Lung (tissue), 12 donors: Measurements from ENCODE around the gene FAM47E. TPM values are rescaled to one million over a fixed set of nuclear protein-coding genes. Genes with fewer than 3 reads are reported as not detected.
A peak's percentile ranks its signal among the peaks of the same experiment; 100 is the strongest.

ENCODE experiments used
- ATAC-seq: fragments of 200-7000 bp; cut with Tn5 transposase; one replicate; pipeline ENCODE4 v1.9.1; 2020; ENCODE audit warnings: moderate number of reproducible peaks; ENCODE audit not compliant: insufficient read depth, low FRiP score
- DNase-seq, 3 donors: peaks; one replicate each; pipeline ENCODE4 v3.0.0-alpha.2; 2013 to 2017
- H3K27ac ChIP-seq, 2 donors: one replicate each; pipeline ENCODE4 v1.5.1; 2013; ENCODE audit warnings: mild to moderate bottlenecking in 2 of 2, moderate library complexity in 2 of 2, control low read depth in 1 of 2, inconsistent platforms in 1 of 2, low read depth in 1 of 2, low read length in 1 of 2
- H3K27me3 ChIP-seq, 3 donors: one replicate each; pipeline ENCODE4 v1.5.1; 2013; ENCODE audit warnings: low read length in 2 of 3; ENCODE audit not compliant: control insufficient read depth in 3 of 3, insufficient read depth in 3 of 3
- H3K36me3 ChIP-seq, 4 donors: one replicate each; pipeline ENCODE4 v1.5.1; 2013; ENCODE audit warnings: low read length in 4 of 4, mild to moderate bottlenecking in 1 of 4, moderate library complexity in 1 of 4; ENCODE audit not compliant: control insufficient read depth in 4 of 4, insufficient read depth in 4 of 4
- H3K4me1 ChIP-seq, 5 donors: one replicate each; pipeline ENCODE4 v1.5.1; 2013; ENCODE audit warnings: low read length in 5 of 5, mild to moderate bottlenecking in 2 of 5, moderate library complexity in 1 of 5; ENCODE audit not compliant: control insufficient read depth in 5 of 5, insufficient read depth in 5 of 5
- H3K4me3 ChIP-seq: one replicate; pipeline ENCODE4 v1.5.1; 2013; ENCODE audit warnings: mild to moderate bottlenecking, control low read depth, moderate library complexity
- H3K9ac ChIP-seq, 2 donors: one replicate each; pipeline ENCODE4 v1.5.1; 2013; ENCODE audit warnings: low read length in 2 of 2, control low read depth in 1 of 2; ENCODE audit not compliant: insufficient read depth in 1 of 2
- H3K9me3 ChIP-seq, 4 donors: one replicate each; pipeline ENCODE4 v1.5.1; 2013; ENCODE audit warnings: low read length in 3 of 4, mild to moderate bottlenecking in 1 of 4, moderate library complexity in 1 of 4; ENCODE audit not compliant: control insufficient read depth in 4 of 4, insufficient read depth in 3 of 4
- CTCF ChIP-seq: IDR thresholded peaks from 2 replicates; pipeline ENCODE4 v1.5.1; 2012; ENCODE audit warnings: mild to moderate bottlenecking; ENCODE audit errors: control extremely low read depth, extremely low read depth
- WGBS, 2 donors: extraction: QIAGEN DNeasy Blood & Tissue Kit; methylation state at CpG; one replicate each; pipeline ENCODE4 v1.1.7; 2013; 5-methylcytosine and 5-hydroxymethylcytosine counted together
- polyA plus RNA-seq, 2 donors: library from polyadenylated mRNA; stranded (reverse); fragments of 200-250 nt; gene quantifications; one replicate each; pipeline ENCODE4 v1.2.1, GENCODE V29; 2013
- total RNA-seq, 2 donors: library from RNA; depleted of rRNA in 1 of 2; stranded (reverse); fragments of >200 nt in 1 of 2; gene quantifications; one replicate each; pipeline ENCODE4 v1.2.1, GENCODE V29; 2014 to 2021
- donor health status: control.
- donor health status: control.
- donor health status: Bipolar disorder and iron deficiency.
- donor health status: healthy.
- donor health status: DM: yes; HTN: yes; CAD: no.

The FAM47E gene
- total and polyA plus RNA-seq, 4 donors = 4.4 to 10.7 (median 7.0) TPM

DNA sequence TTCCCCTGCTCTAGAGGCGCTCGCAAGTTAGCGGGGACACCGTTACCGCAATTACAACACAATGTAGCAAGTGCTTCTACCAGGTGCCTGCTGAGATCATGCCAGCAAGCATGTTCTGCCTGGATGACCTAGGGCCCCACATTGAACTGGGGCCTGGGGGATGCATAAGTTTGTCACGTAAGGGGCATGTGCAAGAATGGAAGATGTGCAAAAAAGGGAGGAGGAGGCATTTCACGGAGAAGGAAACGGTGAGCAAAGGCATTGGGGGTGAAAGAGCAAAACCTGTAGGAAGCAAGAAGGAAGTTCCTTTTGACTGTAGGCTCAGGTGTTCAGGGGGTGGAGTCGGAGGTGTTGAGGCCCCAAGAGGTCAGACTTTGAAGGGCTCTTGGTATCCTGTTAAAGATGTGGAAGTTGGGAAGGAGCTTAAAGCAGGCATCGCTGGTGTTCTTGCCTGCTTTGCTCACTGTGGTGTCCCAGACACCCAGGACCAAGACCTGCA is 37.3 kb upstream of the FAM47E start:
- peak overlapping the region; percentile 87 to 91 for H3K27ac ChIP-seq
- no peak for DNase-seq
- H3K9me3 ChIP-seq = no peaks in the 10 kb centered on the region
- peaks cover 12 to 74% (median 38%) of the 10 kb centered on the region in 5 donors for H3K4me1 ChIP-seq
- no peak for ATAC-seq
- TF ChIP-seq CTCF = no peak
- no peaks in the 10 kb centered on the region for H3K27me3 ChIP-seq
- H3K36me3 ChIP-seq = peaks cover 0 to 3% (median 0%) of the 10 kb centered on the region in 4 donors
- 6 to 10% methylated on average over 10 of the region's 10 CpGs for WGBS, 2 donors
- peak overlapping the region; percentile 86 to 94 for H3K9ac ChIP-seq
- H3K4me3 ChIP-seq = peak overlapping the region; percentile 8

- Histone ChIP-seq H3K4me3 (no peak overlapping the region), H3K4me1 (peaks cover 9 to 78% (median 30%) of the 10 kb centered on the region in 5 donors)
- no peak for TF ChIP-seq CTCF
These were observed 36.4 kb upstream of the FAM47E start for GRCh38 chr4:76215077-76215476.

GRCh38 chr4:76216524-76216923 is 35.0 kb upstream of the FAM47E start:
- Histone ChIP-seq H3K27me3 (no peaks in the 10 kb centered on the region), H3K4me3 (no peak overlapping the region), H3K27ac (no peak overlapping the region), H3K9ac (peak overlapping the region in 1 of 2 donors; percentile 1), H3K4me1 (peaks cover 11 to 66% (median 21%) of the 10 kb centered on the region in 5 donors), H3K36me3 (peaks cover 0 to 3% (median 0%) of the 10 kb centered on the region in 4 donors), H3K9me3 (peaks cover 0 to 2% (median 0%) of the 10 kb centered on the region in 4 donors)
- DNase-seq (no peak), ATAC-seq (no peak)
- TF ChIP-seq CTCF = no peak
- 32 to 65% methylated on average over 2 of the region's 2 CpGs for WGBS, 2 donors

More at GRCh38 chr4:76215077-76215476, 36.4 kb upstream of the FAM47E start:
- ATAC-seq (no peak), DNase-seq (peak in 1 of 3 donors; percentile 74)
- Histone ChIP-seq H3K9ac (no peak overlapping the region), H3K27me3 (no peaks in the 10 kb centered on the region), H3K9me3 (no peaks in the 10 kb centered on the region), H3K27ac (peak overlapping the region; percentile 87 to 91), H3K36me3 (peaks cover 0 to 3% (median 0%) of the 10 kb centered on the region in 4 donors)
- 77 to 94% methylated on average over 3 of the region's 3 CpGs for WGBS, 2 donors
